ENCODE results near the gene RNF40. TPM values are rescaled to one million over a fixed set of nuclear protein-coding genes. Genes with fewer than 3 reads are reported as not detected.

RNF40 gene
- polyA plus RNA-seq, 1 donor (not counting 4 experiments of a cell fraction or from before 2014, with no cell fraction given): 52.7 TPM

GRCh38 chr16:30775392-30776188, 13.5 kb downstream of the RNF40 start:
- no peaks in the 10 kb centered on the region for H3K79me2 ChIP-seq (ENCODE audit: control insufficient read depth, insufficient read depth, low read length)
- dilution Hi-C loops (cut with MboI; ENCODE audit: extremely low pct_ligation_motif_present, low sequenced_read_pairs): loop anchor here (25.0 kb wide), 1 partner anchor 112 kb away; the partner anchor contains the start of genes BCL7C and CTF1
- peaks cover 19 to 28% of the 10 kb centered on the region in 2 experiments for H3K36me3 ChIP-seq (ENCODE audit: control insufficient read depth in 2 of 2, extremely low read depth in 1 of 2, insufficient read depth in 2 of 2, low read length in 2 of 2)
- DNase-seq (ENCODE audit: low read depth, low spot score) (no peak), FAIRE-seq (no peak)
- TF ChIP-seq CTCF (optimal IDR thresholded peaks at IDR 0.05 in 1 of 3, IDR thresholded peaks at IDR 0.05 in 1 of 3, conservative IDR thresholded peaks at IDR 0.05 in 1 of 3; ENCODE audit: extremely low read depth in 1 of 3, insufficient read depth in 2 of 3, low read length in 3 of 3) (no peak), EZH2 (IDR thresholded peaks at IDR 0.05; ENCODE audit: low read length) (no peak)
- peak overlapping the region; percentile 76 for H3K27ac ChIP-seq (ENCODE audit: control insufficient read depth, insufficient read depth, low read length)
- H3K9ac ChIP-seq (ENCODE audit: control insufficient read depth, extremely low read depth, insufficient read depth, low read length): peak overlapping the region; percentile 90
- peak overlapping the region; percentile 71 for H2AFZ ChIP-seq (ENCODE audit: control insufficient read depth, low read length)
- H3K9me3 ChIP-seq (ENCODE audit: control insufficient read depth, low read depth, low read length): no peaks in the 10 kb centered on the region
- no peaks in the 10 kb centered on the region for H4K20me1 ChIP-seq (ENCODE audit: control insufficient read depth, extremely low read depth, insufficient read depth, low read length)
- H3K9me1 ChIP-seq (ENCODE audit: control insufficient read depth, extremely low read depth, insufficient read depth, low read length): no peaks in the 10 kb centered on the region
- H3K4me1 ChIP-seq (ENCODE audit: control insufficient read depth, extremely low read depth, insufficient read depth, low read length): peaks cover 9% of the 10 kb centered on the region
- peak overlapping the region; percentile 55 to 78 (median 75) for H3K4me3 ChIP-seq (ENCODE audit: control insufficient read depth in 2 of 3, extremely low read depth in 1 of 3, insufficient read depth in 2 of 3, low read depth in 1 of 3, low read length in 3 of 3)
- no peaks in the 10 kb centered on the region for H3K27me3 ChIP-seq (ENCODE audit: control insufficient read depth, extremely low read depth, insufficient read depth, low read length)
- H3K4me2 ChIP-seq (ENCODE audit: control insufficient read depth, extremely low read depth, insufficient read depth, low read depth, low read length): peak overlapping the region; percentile 97

- Histone ChIP-seq H3K36me3 (ENCODE audit: control insufficient read depth in 2 of 2, extremely low read depth in 1 of 2, insufficient read depth in 2 of 2, low read length in 2 of 2) (peaks cover 16% of the 10 kb centered on the region in 2 experiments), H3K4me2 (ENCODE audit: control insufficient read depth, extremely low read depth, insufficient read depth, low read depth, low read length) (no peak overlapping the region), H3K27me3 (ENCODE audit: control insufficient read depth, extremely low read depth, insufficient read depth, low read length) (no peaks in the 10 kb centered on the region), H3K9ac (ENCODE audit: control insufficient read depth, extremely low read depth, insufficient read depth, low read length) (no peak overlapping the region), H3K27ac (ENCODE audit: control insufficient read depth, insufficient read depth, low read length) (no peak overlapping the region), H3K9me3 (ENCODE audit: control insufficient read depth, low read depth, low read length) (no peaks in the 10 kb centered on the region), H4K20me1 (ENCODE audit: control insufficient read depth, extremely low read depth, insufficient read depth, low read length) (no peaks in the 10 kb centered on the region), H3K4me1 (ENCODE audit: control insufficient read depth, extremely low read depth, insufficient read depth, low read length) (peaks cover 9% of the 10 kb centered on the region), H2AFZ (ENCODE audit: control insufficient read depth, low read length) (no peak overlapping the region), H3K79me2 (ENCODE audit: control insufficient read depth, insufficient read depth, low read length) (no peaks in the 10 kb centered on the region), H3K9me1 (ENCODE audit: control insufficient read depth, extremely low read depth, insufficient read depth, low read length) (no peaks in the 10 kb centered on the region), H3K4me3 (ENCODE audit: control insufficient read depth in 2 of 3, extremely low read depth in 1 of 3, insufficient read depth in 2 of 3, low read depth in 1 of 3, low read length in 3 of 3) (no peak overlapping the region)
- FAIRE-seq (no peak), DNase-seq (ENCODE audit: low read depth, low spot score) (no peak)
- no peak for TF ChIP-seq CTCF (optimal IDR thresholded peaks at IDR 0.05 in 1 of 3, IDR thresholded peaks at IDR 0.05 in 1 of 3, conservative IDR thresholded peaks at IDR 0.05 in 1 of 3; ENCODE audit: extremely low read depth in 1 of 3, insufficient read depth in 2 of 3, low read length in 3 of 3)
- TF ChIP-seq EZH2 (IDR thresholded peaks at IDR 0.05; ENCODE audit: low read length): no peak
- dilution Hi-C loops (cut with MboI; ENCODE audit: extremely low pct_ligation_motif_present, low sequenced_read_pairs): loop anchor here (25.0 kb wide), 1 partner anchor 110 kb away; the partner anchor contains the start of genes BCL7C and CTF1
These were observed 15.6 kb downstream of the RNF40 start for GRCh38 chr16:30777591-30778297.

Data from keratinocyte (primary cell).